H1 (cell line): ENCODE data around the gene KLK12. TPM values are rescaled to one million over a fixed set of nuclear protein-coding genes. Genes with fewer than 3 reads are reported as not detected.

Source experiments
- CTCF ChIA-PET: fragments of 300-600 bp; sonication (Branson Sonifier 250); formaldehyde crosslinking; loops from one replicate; lab custom pipeline; 2021; ENCODE audit not compliant: partially characterized antibody; lab: Charles Lee
- POLR2A ChIA-PET: fragments of 300-600 bp; sonication (Branson Sonifier 250); formaldehyde crosslinking; loops from one replicate; lab custom pipeline; 2021; ENCODE audit warnings: inconsistent platforms; ENCODE audit not compliant: partially characterized antibody; lab: Charles Lee
- DNase-seq, 2 experiments: peaks; one replicate each; pipeline versions ENCODE4 v3.0.0 to v3.0.0-alpha.2; 2010 to 2022; ENCODE audit warnings: low spot score in 2 of 2, low read depth in 1 of 2, mixed read lengths in 1 of 2
- FAIRE-seq: peaks from 2 replicates; lab custom pipeline; 2011; peaks lifted over from hg19 to GRCh38; lab: Jason Lieb, UNC
- H2AFZ ChIP-seq: 2 replicates; pipeline ENCODE4 v1.8.1; 2012; ENCODE audit warnings: low read length, inconsistent platforms
- H2AK5ac ChIP-seq: 2 replicates; pipeline ENCODE4 v1.6.1; 2013; ENCODE audit warnings: low read depth, low read length
- H2BK120ac ChIP-seq: replicated peaks from 2 replicates; pipeline ENCODE3; 2013; ENCODE audit warnings: low read depth, low read length, inconsistent platforms
- H2BK12ac ChIP-seq: 2 replicates; pipeline ENCODE4 v1.6.1; 2013; ENCODE audit warnings: low read depth, low read length
- H2BK15ac ChIP-seq: 2 replicates; pipeline ENCODE4 v1.6.1; 2013; ENCODE audit warnings: low read length
- H2BK20ac ChIP-seq: 2 replicates; pipeline ENCODE4 v1.6.1; 2013; ENCODE audit warnings: low read length
- H2BK5ac ChIP-seq: 2 replicates; pipeline ENCODE4 v1.6.1; 2013; ENCODE audit warnings: low read depth, low read length
- H3K14ac ChIP-seq: 2 replicates; pipeline ENCODE4 v1.6.1; 2013; ENCODE audit warnings: inconsistent platforms; ENCODE audit not compliant: insufficient read length
- H3K18ac ChIP-seq: 2 replicates; pipeline ENCODE4 v1.6.1; 2013; ENCODE audit warnings: low read length; ENCODE audit errors: extremely low read depth
- H3K23ac ChIP-seq: 2 replicates; pipeline ENCODE4 v1.6.1; 2013; ENCODE audit warnings: inconsistent platforms; ENCODE audit not compliant: insufficient read length
- H3K23me2 ChIP-seq: 2 replicates; pipeline ENCODE4 v1.6.1; 2013; ENCODE audit warnings: low read depth, low read length
- H3K27ac ChIP-seq: 2 replicates; pipeline ENCODE4 v1.6.1; 2011; ENCODE audit warnings: low read depth, low read length, inconsistent platforms
- H3K27me3 ChIP-seq, 4 experiments: replicated peaks in 1 of 4; 1 replicate in 1 of 4; 2 replicates in 3 of 4; pipeline versions ENCODE4 v1.6.1 to v1.8.1; 2011 to 2013; ENCODE audit warnings: low read length in 3 of 4, mild to moderate bottlenecking in 3 of 4, inconsistent platforms in 2 of 4, mixed read lengths in 2 of 4, moderate library complexity in 1 of 4; ENCODE audit not compliant: control insufficient read depth in 3 of 4, insufficient read depth in 3 of 4; ENCODE audit errors: extremely low read depth in 1 of 4
- H3K36me3 ChIP-seq, 4 experiments: 2 replicates each; pipeline versions ENCODE4 v1.6.1 to v1.8.1; 2011 to 2013; ENCODE audit warnings: mild to moderate bottlenecking in 4 of 4, low read length in 3 of 4, moderate library complexity in 2 of 4, control low read depth in 1 of 4, inconsistent platforms in 1 of 4; ENCODE audit not compliant: insufficient read depth in 4 of 4, control insufficient read depth in 2 of 4
- H3K4ac ChIP-seq: replicated peaks from 2 replicates; pipeline ENCODE3; 2013; ENCODE audit warnings: low read length, low read depth, mixed read lengths, inconsistent platforms; ENCODE audit not compliant: insufficient read length
- H3K4me1 ChIP-seq, 4 experiments: replicated peaks in 1 of 4; 1 replicate in 1 of 4; 2 replicates in 3 of 4; pipeline versions ENCODE4 v1.6.1 to v1.8.1; 2011 to 2013; ENCODE audit warnings: low read length in 3 of 4, inconsistent platforms in 2 of 4, mixed read lengths in 1 of 4; ENCODE audit not compliant: insufficient read depth in 4 of 4, control insufficient read depth in 3 of 4
- H3K4me2 ChIP-seq, 2 experiments: 2 replicates each; pipeline versions ENCODE4 v1.6.1 to v1.8.1; 2011 to 2013; ENCODE audit warnings: low read depth in 2 of 2, low read length in 2 of 2, control low read depth in 1 of 2, inconsistent platforms in 1 of 2, mild to moderate bottlenecking in 1 of 2; ENCODE audit not compliant: insufficient read depth in 1 of 2
- H3K4me3 ChIP-seq, 4 experiments: fragments of 200-600, 300-600 bp in 1 of 4; sonication (generic), shearing (Covaris generic), sonication (Bioruptor Twin) in 1 of 4; 2 replicates each; pipeline versions ENCODE4 v1.5.1 to v1.8.1; 2011 to 2016; ENCODE audit warnings: low read length in 4 of 4, low read depth in 3 of 4, control low read depth in 2 of 4, inconsistent platforms in 2 of 4, mild to moderate bottlenecking in 2 of 4, mixed read lengths in 1 of 4, moderate library complexity in 1 of 4; ENCODE audit not compliant: insufficient read depth in 2 of 4; ENCODE audit errors: extremely low read depth in 1 of 4
- H3K56ac ChIP-seq: replicated peaks from 2 replicates; pipeline ENCODE3; 2013; ENCODE audit warnings: low read depth, mild to moderate bottlenecking, mixed read lengths, low read length, inconsistent platforms; ENCODE audit not compliant: insufficient read length
- H3K79me1 ChIP-seq: 2 replicates; pipeline ENCODE4 v1.6.1; 2013; ENCODE audit warnings: low read depth, low read length, control low read depth
- H3K79me2 ChIP-seq, 2 experiments: 2 replicates each; pipeline versions ENCODE4 v1.6.1 to v1.8.1; 2012 to 2013; ENCODE audit warnings: low read length in 2 of 2, mild to moderate bottlenecking in 2 of 2, inconsistent platforms in 1 of 2; ENCODE audit not compliant: insufficient read depth in 2 of 2, control insufficient read depth in 1 of 2
- H3K9ac ChIP-seq, 4 experiments: replicated peaks in 1 of 4; 1 replicate in 1 of 4; 2 replicates in 3 of 4; pipeline versions ENCODE4 v1.6.1 to v1.8.1; 2011 to 2013; ENCODE audit warnings: low read depth in 3 of 4, low read length in 3 of 4, control low read depth in 2 of 4, mild to moderate bottlenecking in 2 of 4, moderate library complexity in 2 of 4, inconsistent platforms in 1 of 4; ENCODE audit errors: extremely low read depth in 1 of 4
- H3K9me3 ChIP-seq, 2 experiments: 2 replicates each; pipeline versions ENCODE4 v1.6.1 to v1.8.1; 2012 to 2013; ENCODE audit warnings: mild to moderate bottlenecking in 2 of 2, moderate library complexity in 2 of 2, control low read depth in 1 of 2, inconsistent platforms in 1 of 2, low read depth in 1 of 2, low read length in 1 of 2, mixed read lengths in 1 of 2; ENCODE audit not compliant: insufficient read depth in 2 of 2
- H4K20me1 ChIP-seq, 2 experiments: replicated peaks in 1 of 2; 2 replicates each; pipeline versions ENCODE3 to v1.8.1; 2011 to 2013; ENCODE audit warnings: inconsistent platforms in 2 of 2, low read length in 2 of 2, mild to moderate bottlenecking in 1 of 2; ENCODE audit not compliant: insufficient read depth in 2 of 2, control insufficient read depth in 1 of 2
- H4K5ac ChIP-seq: 2 replicates; pipeline ENCODE4 v1.6.1; 2013; ENCODE audit warnings: low read length, low read depth, mixed read lengths, inconsistent platforms; ENCODE audit not compliant: insufficient read length
- H4K8ac ChIP-seq: 2 replicates; pipeline ENCODE4 v1.8.0; 2013; ENCODE audit warnings: mild to moderate bottlenecking, moderate library complexity, low read length, inconsistent platforms; ENCODE audit not compliant: insufficient read depth; ENCODE audit errors: extremely low read depth
- H4K91ac ChIP-seq: replicated peaks from 2 replicates; pipeline ENCODE3; 2013; ENCODE audit warnings: low read length, mixed read lengths, inconsistent platforms; ENCODE audit not compliant: insufficient read length
- BACH1 ChIP-seq: IDR thresholded peaks from 2 replicates; pipeline ENCODE4 v1.6.1; 2012; ENCODE audit warnings: low read length, improper control_type of control experiment
- GTF2F1 ChIP-seq: IDR thresholded peaks from 2 replicates; pipeline ENCODE4 v1.6.1; 2012; ENCODE audit warnings: low read depth, low read length, improper control_type of control experiment, borderline replicate concordance
- KDM4A ChIP-seq: IDR thresholded peaks from one replicate; pipeline ENCODE4 v1.7.1; 2012; ENCODE audit warnings: low read depth, mild to moderate bottlenecking, moderate library complexity, low read length, inconsistent platforms; ENCODE audit not compliant: severe bottlenecking
- KDM5A ChIP-seq: fragments of 200-600 bp; IDR thresholded peaks from 2 replicates; pipeline ENCODE4 v1.7.1; 2012; ENCODE audit warnings: mild to moderate bottlenecking, low read length, inconsistent platforms, mixed read lengths
- RAD21 ChIP-seq, 2 experiments: IDR thresholded peaks in 1 of 2; conservative IDR thresholded peaks in 1 of 2; 2 replicates each; pipeline ENCODE4 v1.6.1; 2011; ENCODE audit warnings: low read depth in 2 of 2, low read length in 2 of 2, improper control_type of control experiment in 1 of 2, inconsistent platforms in 1 of 2, mild to moderate bottlenecking in 1 of 2, moderate library complexity in 1 of 2
- SIRT6 ChIP-seq: IDR thresholded peaks from one replicate; pipeline ENCODE4 v1.7.1; 2012; ENCODE audit warnings: low read length, inconsistent platforms
- SP2 ChIP-seq: IDR thresholded peaks from 2 replicates; pipeline ENCODE4 v1.6.1; 2012; ENCODE audit warnings: mild to moderate bottlenecking, low read length, inconsistent platforms
- TEAD4 ChIP-seq: IDR thresholded peaks from 2 replicates; pipeline ENCODE4 v1.6.1; 2012; ENCODE audit warnings: low read depth, low read length, inconsistent platforms, mixed read lengths
- WGBS, 2 experiments: shearing (Covaris generic) in 1 of 2; methylation state at CpG; one replicate each; pipeline versions ENCODE4 v1.1.6 to v1.1.7; 2013 to 2015; ENCODE audit warnings: low lambda C conversion rate in 2 of 2, mixed read lengths in 2 of 2, inconsistent platforms in 1 of 2, low coverage in 1 of 2, missing lambda C conversion rate in 1 of 2; ENCODE audit not compliant: insufficient replicate concordance in 2 of 2, insufficient coverage in 1 of 2, insufficient read length in 1 of 2; ENCODE audit errors: extremely low coverage in 1 of 2, missing lambda C conversion rate in 1 of 2; 5-methylcytosine and 5-hydroxymethylcytosine counted together
- polyA plus RNA-seq, 7 experiments: library from polyadenylated mRNA; depleted of rRNA in 3 of 7; stranded (reverse) in 5 of 7; unstranded in 2 of 7; fragments of >200 nt in 5 of 7; fragments of 200-250 nt in 2 of 7; gene quantifications; 1 replicate in 5 of 7; 2 replicates in 1 of 7; 4 replicates in 1 of 7; pipeline versions ENCODE4 v1.2.1 to v1.2.3, GENCODE V29; 2011 to 2013; ENCODE audit warnings: missing spikeins in 2 of 7, mixed read lengths in 2 of 7
- total RNA-seq: library from RNA; stranded (reverse); fragmentation: NEBNext Ultra II Directional; extraction: Animal tissue kit (Norgen Biotek cat#: 25700); gene quantifications from 2 replicates; pipeline ENCODE4 v1.2.1, GENCODE V29; 2021
- TF ChIP-seq, protein P1 (sequence below): IDR thresholded peaks from 2 replicates; pipeline ENCODE4 v1.6.1; 2011; ENCODE audit warnings: low read length, improper control_type of control experiment

KLK12 gene
- total and polyA plus RNA-seq, 2 of the 8 experiments (the other 6 are each of a cell fraction or from before 2014, with no cell fraction given) = 0.24 TPM; not detected in 1

DNA sequence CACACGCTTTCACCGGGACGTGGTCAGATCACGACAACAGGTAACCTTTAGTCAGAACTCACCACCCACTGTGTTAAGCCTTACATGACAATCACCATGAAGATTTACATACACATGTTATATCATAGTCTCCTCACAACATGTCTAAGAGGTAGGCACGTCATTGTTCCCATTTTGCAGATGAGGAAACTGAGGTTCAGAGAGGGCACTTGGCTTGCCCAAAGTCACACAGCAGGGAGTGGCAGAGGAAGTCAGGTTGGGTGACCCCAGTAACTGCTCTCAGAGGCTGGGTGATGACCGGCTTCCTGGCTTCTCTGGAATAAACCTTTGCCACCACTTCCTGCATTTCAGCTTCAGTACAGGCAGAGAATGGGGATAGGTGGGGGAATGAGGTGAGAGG, 20.6 kb downstream of the KLK12 start:
- H4K5ac ChIP-seq = no peak overlapping the region
- H2AFZ ChIP-seq = no peak overlapping the region
- FAIRE-seq = no peak
- H2BK5ac ChIP-seq = no peak overlapping the region
- no peak overlapping the region for H3K18ac ChIP-seq
- H4K8ac ChIP-seq = no peak overlapping the region; the same call in 1 of the 2 replicates
- H3K79me2 ChIP-seq = no peaks in the 10 kb centered on the region
- H3K23ac ChIP-seq = no peak overlapping the region
- H2AK5ac ChIP-seq = no peak overlapping the region
- H2BK120ac ChIP-seq = no peak overlapping the region
- no peak overlapping the region for H3K4me2 ChIP-seq
- H2BK15ac ChIP-seq = no peak overlapping the region
- H2BK20ac ChIP-seq = no peak overlapping the region
- no peak overlapping the region for H3K14ac ChIP-seq
- WGBS, 2 experiments = 84% methylated on average over 6 of the region's 6 CpGs; no CpG with 5 or more reads in 1 of the 2 experiments
- H3K27ac ChIP-seq = no peak overlapping the region
- peaks cover 0 to 2% (median under 1%) of the 10 kb centered on the region in 4 experiments; a peak in 2 of 7 replicates for H3K4me1 ChIP-seq
- H3K36me3 ChIP-seq = no peaks in the 10 kb centered on the region
- H3K56ac ChIP-seq = no peak overlapping the region
- ChIA-PET POLR2A (interaction anchor here (0.7 to 1.0 kb wide), 2 partner anchors 9 to 223 kb away, joined by 3 read pairs; no protein-coding TSS in a partner anchor), CTCF (interaction anchor here (1.0 to 15.0 kb wide), 3 partner anchors 13 to 92 kb away, joined by 4 to 269 read pairs (median 18); partner anchors contain the start of gene KLK8)
- no peaks in the 10 kb centered on the region for H3K9me3 ChIP-seq
- H4K20me1 ChIP-seq = no peaks in the 10 kb centered on the region
- no peaks in the 10 kb centered on the region for H3K79me1 ChIP-seq
- peaks cover 0 to 22% (median 16%) of the 10 kb centered on the region in 4 experiments; a peak in 5 of 7 replicates for H3K27me3 ChIP-seq
- no peak for DNase-seq
- H3K23me2 ChIP-seq = peaks cover 12% of the 10 kb centered on the region; the same call in 1 of the 2 replicates
- no peak for TF ChIP-seq BACH1
- TF ChIP-seq GTF2F1 = no peak
- no peak for TF ChIP-seq RAD21 (IDR thresholded peaks at IDR 0.05 in 1 of 2, conservative IDR thresholded peaks at IDR 0.05 in 1 of 2; ENCODE audit: low read depth in 2 of 2, low read length in 2 of 2)
- no peak for TF ChIP-seq SIRT6
- no peak for TF ChIP-seq TEAD4
- no peak for TF ChIP-seq SP2
- no peak for TF ChIP-seq KDM5A
- TF ChIP-seq KDM4A = no peak
- TF ChIP-seq, protein P1, sequence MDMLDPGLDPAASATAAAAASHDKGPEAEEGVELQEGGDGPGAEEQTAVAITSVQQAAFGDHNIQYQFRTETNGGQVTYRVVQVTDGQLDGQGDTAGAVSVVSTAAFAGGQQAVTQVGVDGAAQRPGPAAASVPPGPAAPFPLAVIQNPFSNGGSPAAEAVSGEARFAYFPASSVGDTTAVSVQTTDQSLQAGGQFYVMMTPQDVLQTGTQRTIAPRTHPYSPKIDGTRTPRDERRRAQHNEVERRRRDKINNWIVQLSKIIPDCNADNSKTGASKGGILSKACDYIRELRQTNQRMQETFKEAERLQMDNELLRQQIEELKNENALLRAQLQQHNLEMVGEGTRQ = no peak
- H3K4ac ChIP-seq = no peak overlapping the region
- no peak overlapping the region for H3K4me3 ChIP-seq
- no peak overlapping the region for H2BK12ac ChIP-seq
- no peak overlapping the region for H4K91ac ChIP-seq
- H3K9ac ChIP-seq = no peak overlapping the region
